ENCODE results near the gene EPB41L5.
"Not testable (repeated sequence)": the region's sequence is repeated elsewhere in the genome, so short reads cannot be mapped to it uniquely, and the experiment has no call there.

GRCh38 chr2:120121337-120121736 lies 108.5 kb downstream of the EPB41L5 start:
- TF ChIP-seq CTCF, POLR2A (IDR thresholded peaks at IDR 0.05): not testable (repeated sequence)
